ENCODE results near the gene NHERF2.
"Not testable (repeated sequence)": the region's sequence is repeated elsewhere in the genome, so short reads cannot be mapped to it uniquely, and the experiment has no call there.

NHERF2 gene

DNA sequence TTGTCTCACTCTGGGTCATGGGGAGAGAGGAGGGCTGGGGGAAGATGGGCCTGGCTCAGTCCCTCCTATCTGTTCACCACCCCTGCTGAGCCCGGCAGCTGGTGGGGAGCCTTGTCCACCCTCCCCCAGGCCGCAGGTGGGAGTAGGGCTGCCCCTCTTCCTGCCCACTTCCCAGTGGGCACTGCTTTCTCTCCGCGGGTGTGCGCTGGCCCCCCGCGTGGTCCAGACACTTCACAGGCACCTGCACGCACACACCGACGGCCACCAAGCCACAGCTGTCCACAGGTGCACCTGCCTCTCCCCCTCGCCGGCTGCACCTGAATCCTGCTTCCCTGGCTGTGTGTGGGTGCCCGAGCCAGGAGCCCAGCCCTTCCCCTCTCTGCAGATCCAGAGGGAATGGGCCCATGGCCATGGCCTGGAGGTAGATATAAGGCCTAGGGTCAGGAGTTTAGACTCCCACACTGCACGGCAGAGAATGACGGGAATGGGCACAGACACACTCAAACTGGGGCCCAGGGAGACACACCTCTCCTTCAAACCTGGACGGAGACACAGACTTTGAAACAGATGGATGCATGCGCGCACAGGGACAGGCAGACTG is 2.0 kb downstream of the NHERF2 start:
- DNase-seq, result peak; percentile 81

- no peak for DNase-seq
Measured at GRCh38 chr16:2029350-2029749, 2.6 kb downstream of the NHERF2 start.

GRCh38 chr16:2030036-2030435 is 3.3 kb downstream of the NHERF2 start:
- no peak for DNase-seq

DNA sequence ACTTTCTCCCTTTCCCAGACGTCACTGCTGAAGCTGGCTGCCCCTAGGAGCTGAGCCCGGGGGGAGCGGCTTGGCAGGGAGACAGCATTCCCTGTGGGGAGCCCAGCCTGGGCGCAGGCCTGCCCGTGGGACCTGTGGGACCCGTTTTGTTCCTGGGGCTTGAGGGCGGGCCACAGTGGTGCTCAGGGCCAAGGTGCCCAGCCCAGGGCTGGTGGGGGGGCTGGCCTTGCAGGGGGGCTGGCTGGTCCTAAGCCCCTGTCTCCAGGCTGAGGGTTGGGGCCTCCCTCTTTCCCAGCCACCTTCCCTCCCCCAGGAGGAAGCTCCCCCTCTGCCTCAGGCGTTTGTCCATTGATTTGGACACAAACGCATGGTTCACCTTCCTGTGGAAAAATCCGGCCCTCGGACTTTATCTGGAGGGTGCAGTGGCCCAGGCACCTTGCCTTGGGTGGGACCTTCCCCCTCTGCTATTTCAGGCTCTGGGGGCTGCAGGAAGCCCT is 4.4 kb downstream of the NHERF2 start:
- peak; percentile 42 for DNase-seq

DNA sequence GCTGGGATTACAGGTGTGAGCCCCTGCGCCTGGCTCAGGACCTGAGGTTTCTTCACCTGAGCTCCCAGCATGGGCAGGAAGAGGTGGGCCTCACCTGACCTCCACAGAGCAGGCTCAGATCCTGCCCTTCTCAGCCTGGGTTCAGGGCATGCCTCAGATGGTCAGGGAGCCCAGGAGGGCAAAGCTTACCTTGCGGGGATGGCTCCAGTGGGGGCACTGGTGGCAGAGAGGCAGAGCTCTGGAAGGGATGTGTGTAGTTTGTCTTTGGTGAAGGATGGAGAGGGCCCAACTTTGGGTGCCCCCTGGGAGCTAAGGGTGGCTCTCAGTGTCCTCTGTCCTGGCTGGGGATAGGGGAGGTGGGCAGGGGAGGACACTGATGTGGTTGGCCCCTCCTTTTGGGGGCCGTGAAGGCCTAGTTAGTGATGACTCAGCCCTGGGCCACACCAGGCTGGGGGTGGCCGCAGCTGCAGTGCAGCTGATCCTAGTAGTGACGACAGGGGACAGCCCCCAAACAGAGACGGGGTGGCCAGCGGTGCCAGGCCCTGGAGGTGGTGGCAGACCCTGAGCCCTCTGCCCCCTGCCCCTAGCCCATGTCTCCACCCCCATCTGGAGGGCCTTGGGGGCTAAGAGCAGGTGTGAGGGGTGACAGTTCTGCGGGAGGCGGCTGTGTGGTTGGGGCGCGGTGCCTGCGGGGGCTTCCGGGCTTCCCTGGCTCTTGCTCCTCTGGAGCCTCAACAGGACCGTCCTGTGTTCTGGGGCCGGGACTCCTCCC is 5.8 kb downstream of the NHERF2 start:
- DNase-seq, result no peak

DNA sequence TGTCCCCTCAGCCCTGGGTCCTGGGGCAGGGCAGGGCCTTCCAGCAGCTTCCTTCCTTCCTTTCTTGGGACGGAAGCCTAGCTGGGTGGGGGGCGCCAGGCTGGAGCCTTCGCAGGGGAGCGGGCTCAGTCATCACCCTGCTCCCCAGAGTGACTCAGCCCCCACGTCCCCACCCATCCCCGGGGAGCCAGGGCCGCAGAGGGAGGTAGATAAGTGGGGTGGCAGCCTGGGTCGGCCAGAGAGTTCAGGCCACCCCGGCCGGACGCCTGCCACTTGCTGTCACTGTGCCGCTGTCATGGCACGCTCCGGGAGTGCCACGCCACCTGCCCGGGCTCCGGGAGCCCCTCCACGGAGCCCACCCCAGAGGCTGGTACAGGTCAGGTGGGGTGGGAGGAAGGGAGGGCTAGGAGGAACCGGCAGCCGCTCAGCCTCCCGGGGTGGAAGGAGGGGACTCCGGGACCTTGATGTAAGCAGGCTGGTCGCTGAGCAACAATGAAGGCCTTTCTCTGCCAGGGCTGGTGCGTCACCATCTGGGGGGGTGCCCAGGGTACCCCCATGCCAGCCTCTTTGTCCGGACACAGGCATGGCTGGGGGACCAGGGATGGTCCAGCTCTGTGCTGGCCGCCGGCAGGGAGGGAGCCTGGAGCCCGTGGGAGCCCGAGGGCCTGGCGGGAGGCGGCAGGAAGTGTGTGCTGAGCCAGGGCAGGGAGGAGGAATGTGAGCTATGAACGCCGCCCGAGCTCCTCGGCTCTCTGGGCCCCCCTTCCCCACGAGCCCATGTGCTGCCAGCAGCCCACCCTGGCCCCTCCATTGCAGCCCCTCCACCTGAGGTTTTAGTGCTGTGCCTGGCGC is 6.6 kb downstream of the NHERF2 start:
- DNase-seq, result no peak

DNA sequence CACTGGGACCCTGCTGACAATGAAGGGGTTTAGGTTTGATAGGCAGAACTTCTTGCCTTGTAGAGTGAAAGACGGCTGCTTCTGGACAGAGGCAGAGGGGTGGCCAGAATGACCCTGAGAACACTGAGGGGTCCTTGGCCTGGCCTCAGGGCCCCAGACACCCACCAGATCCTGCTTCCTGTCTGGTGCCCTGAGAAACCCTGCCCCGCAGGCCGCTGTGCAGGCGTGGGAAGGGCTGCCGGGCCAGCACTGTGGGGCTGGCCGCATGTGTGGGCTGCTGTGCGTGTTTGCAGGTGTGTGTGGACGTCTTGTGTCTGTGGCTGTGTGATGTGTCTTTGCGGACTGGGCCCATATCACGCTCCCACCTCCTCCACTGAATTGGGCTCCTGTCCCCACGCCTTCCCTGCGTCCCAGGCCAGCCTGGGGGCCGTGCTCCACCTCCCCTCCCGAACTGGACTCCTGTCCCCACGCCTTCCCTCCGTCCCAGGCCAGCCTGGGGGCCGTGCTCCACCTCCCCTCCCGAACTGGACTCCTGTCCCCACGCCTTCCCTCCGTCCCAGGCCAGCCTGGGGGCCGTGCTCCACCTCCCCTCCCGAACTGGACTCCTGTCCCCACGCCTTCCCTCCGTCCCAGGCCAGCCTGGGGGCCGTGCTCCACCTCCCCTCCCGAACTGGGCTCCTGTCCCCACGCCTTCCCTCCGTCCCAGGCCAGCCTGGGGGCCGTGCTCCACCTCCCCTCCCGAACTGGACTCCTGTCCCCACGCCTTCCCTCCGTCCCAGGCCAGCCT is 7.4 kb downstream of the NHERF2 start:
- not testable (repeated sequence) for DNase-seq

DNA sequence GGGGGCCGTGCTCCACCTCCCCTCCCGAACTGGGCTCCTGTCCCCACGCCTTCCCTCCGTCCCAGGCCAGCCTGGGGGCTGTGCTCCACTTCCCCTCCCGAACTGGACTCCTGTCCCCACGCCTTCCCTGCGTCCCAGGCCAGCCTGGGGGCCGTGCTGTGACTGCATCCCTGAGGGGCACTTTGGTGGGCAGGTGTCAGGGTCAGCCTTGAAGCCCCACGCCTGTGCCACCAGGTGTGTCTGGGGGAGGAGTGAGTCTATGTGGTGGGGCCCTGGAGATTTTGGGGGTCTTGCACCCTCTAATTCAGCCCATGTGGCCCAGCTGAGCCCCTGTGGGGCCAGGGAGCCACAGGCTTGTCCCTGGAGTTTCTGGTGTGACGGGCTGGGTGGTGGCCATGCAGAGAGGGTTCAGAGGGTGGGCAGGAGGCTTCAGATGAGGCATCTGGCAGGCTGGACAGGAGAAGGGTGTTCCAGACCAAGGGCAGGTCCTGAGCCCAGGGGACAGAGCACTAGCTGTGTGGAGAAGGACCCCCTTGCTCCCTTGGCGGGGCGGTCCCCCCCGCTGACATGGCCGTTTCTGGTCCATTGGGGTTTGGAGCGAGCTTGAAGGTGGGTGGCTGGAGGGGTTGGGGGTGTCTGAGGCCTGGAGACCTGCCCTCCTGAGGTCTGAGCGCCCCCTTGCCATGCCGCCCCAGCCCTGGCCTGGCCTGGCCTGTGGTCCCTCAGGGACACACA is 8.2 kb downstream of the NHERF2 start:
- DNase-seq, result no peak

DNA sequence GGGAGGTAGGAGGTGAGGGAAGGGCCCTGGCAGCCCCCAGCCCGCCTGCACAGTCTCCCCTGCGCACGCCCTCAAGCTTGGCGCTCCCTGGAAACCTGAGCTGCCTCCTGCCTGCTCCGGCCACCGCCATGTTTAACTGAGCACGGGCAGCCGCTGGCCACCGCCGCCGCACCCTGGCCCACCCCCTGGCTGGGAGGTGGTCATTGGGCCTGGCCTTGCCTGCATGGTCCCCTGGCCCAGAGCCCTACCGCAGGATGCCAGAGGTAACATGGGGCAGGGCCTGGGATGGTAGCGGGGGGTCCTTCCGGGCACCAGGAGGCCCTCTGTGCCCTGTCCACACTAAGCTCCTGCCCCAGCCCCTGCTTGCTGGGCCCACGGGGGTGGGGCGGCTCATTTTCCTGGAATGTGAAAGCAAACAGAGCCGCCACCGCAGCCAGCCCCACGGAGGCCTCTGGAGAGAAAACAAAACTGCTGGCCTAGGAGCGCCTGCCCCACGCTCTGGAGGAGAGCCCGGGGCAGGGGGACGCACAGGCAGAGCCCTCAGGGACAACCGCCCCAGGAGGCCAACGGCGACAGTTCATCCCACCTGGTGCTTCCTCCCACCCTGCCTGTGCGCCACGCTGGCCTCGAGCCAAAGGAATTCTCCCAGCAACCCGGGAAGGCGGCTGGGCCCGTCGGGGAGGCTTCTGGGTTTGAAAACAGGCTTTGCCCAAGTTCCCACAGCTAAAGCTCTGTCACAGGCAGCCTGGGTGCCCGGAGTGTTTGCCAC is 8.9 kb downstream of the NHERF2 start:
- peak; percentile 64 for DNase-seq

GRCh38 chr16:2036200-2036966 is 9.7 kb downstream of the NHERF2 start:
- DNase-seq, result no peak

DNA sequence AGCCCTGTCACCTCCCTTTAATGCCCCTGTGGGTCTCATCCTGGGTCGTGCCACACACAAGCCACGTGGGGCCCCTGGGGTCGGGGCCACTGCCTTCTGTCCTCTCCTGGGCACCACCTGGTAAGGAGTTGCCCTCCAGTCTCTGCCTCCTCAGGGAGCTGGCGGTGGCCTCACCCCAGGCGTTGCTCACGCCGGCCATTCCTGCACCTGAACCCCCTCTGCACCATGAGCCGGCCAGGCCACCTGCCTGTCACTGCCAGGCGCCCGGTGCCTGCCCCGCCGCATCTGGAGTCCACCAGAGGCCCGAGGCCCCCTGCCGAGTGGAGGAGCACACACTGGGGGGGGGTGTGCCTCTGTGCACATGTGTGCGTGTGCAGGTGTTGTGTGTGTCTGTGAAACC is 10.4 kb downstream of the NHERF2 start:
- DNase-seq, result no peak

DNA sequence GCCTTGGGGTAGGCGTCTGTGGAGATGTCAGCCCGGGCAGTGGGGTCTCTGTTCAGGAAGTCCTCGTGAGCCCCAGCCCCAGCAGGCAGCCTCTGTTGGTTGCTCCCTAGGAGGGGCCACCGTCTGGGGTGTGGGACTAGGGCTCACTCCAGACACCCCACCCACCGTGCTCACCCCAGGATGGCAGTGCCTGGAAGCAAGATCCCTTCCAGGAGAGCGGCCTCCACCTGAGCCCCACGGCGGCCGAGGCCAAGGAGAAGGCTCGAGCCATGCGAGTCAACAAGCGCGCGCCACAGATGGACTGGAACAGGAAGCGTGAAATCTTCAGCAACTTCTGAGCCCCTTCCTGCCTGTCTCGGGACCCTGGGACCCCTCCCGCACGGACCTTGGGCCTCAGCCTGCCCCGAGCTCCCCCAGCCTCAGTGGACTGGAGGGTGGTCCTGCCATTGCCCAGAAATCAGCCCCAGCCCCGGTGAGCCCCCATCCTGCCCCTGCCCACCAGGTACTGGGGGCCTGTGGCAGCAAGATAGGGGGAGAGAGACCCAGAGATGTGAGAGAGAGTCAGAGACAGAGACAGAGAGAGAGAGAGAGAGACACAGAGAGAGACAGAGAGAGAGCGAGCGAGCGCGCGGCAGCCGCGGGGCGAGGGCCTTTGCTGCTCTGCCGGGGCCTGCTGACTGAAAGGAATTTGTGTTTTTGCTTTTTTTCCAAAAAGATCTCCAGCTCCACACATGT is 11.1 kb downstream of the NHERF2 start:
- DNase-seq, result no peak

DNA sequence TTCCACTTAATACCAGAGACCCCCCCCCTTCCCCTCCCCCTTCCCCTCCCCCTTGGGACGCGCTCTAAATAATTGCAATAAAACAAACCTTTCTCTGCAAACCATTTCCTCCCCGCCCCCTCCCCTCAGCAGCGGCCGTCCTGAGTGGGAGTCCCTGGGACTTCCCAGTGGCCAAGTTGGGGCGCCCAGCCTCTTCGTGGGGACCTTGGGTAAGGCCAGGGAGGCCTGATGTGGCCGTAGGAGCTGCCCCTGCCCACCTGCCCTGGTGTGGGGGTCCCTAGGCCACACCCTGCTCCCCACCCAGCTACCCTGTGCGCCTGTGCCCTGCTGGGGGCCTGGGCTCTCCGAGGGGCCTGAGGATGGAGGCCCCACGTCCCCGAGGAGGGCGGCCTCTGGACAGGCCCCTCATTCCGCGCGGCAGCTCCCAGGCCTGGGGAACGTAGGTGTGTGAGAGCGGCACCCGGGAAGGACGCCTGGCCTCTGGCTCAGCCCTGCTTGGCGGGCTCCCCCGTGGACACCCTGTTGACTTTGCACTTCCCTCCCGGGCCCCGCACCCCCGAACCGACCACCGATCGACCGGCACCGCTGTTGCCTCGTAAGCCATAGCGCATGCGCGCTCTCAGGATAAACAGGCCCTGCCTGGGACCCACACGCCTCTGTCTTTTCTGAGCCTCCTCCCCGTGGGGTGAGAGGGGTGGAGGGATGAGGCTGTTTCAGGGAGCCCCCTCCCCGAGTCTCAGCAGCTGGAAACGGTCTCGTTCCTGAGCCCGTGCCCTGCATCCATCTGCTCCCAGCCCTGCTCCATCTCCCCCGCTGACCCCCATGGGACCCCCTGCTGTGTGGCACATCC is 11.9 kb downstream of the NHERF2 start:
- DNase-seq, result no peak

GRCh38 chr16:2039274-2040031 is 12.8 kb downstream of the NHERF2 start:
- DNase-seq, result no peak

- no peak for DNase-seq
Measured at GRCh38 chr16:2040041-2040786, 13.5 kb downstream of the NHERF2 start.

GRCh38 chr16:2040787-2041522 is 14.3 kb downstream of the NHERF2 start:
- no peak for DNase-seq

All from COR-L47 (cell line).